ENCODE data around the gene C10orf53.
"Not testable (repeated sequence)": the region's sequence is repeated elsewhere in the genome, so short reads cannot be mapped to it uniquely, and the experiment has no call there.

Gene C10orf53

DNA sequence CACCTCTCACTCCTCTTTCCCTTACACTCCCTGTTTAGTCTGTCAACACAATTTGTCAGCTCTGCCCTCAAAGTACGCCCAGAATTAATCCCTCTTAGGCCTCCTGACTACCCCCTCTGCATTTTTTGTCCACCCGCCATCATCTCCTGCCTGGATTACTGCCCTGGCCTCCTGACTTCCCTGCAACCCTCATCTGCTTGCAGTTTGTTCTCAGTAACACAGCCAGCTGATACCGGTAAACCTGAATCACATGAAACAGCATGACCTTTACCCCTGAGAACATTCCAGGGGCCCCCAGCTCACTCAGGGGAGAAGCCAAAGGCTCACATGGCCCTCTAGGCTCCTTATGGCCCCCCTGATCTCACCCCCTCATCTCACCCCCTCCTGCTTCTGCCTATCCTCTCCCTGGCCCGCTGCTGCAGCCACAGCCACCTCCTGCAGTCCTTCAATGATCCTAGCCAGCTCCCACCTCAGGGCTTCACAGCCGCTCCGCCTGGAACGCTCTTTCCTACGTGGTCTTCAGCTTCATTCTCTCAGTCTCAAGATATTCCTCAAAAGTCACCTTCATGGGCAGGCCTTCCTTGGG is 8.9 kb downstream of the C10orf53 start:
- no peak for DNase-seq

DNA sequence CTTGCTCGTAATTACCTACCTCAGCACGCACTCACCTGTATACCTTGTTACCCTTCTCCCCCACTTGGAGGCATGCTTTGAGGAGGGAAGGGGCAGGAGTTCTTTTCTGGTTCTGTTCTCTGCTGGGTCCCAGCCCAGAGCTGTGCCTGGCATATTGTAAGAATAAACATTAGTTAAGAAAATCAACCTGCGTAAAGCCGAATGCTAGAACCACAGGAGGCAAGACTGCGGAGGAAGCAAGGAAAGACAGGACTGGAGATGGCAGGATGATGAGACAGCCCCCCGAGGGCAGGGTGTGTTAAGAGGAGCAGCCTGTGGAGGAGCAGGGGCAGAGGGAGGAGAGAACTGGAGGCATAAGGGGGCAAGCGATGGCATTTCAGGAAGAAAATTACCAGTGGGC is 9.5 kb downstream of the C10orf53 start:
- DNase-seq, result no peak

- no peak for DNase-seq
Observed at GRCh38 chr10:49689882-49690510, 10.5 kb downstream of the C10orf53 start.

DNA sequence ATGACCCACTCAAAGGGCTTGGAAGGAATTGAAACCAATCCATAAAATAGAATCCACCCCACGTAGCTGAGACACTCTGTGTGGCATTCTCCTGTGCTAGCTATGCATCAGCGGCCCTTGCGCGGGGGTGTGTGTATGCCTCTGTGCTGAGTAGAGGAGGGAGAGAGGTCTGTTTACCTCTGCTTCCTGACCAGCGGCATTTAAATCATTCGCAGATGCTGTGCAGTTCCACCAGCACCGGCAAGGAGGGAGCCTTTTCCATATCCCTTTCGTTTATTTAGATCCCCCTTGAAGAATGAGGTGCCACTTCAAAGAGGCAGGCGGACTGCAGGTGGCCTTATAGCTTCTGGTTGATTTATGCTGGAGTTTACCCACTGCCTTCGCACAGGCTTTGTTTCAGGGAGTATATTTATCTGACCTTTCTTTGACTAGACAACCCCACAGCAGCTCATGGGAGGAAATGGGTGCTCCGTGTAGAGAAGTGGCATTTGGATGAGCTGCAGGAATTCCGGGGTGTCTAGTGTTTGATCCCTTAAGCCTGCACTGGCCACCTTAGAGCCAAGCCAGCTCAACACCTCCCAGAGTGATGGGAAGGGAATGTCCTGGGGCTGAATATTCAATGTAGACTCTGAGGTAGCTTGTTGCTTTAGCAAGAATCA is 11.4 kb downstream of the C10orf53 start:
- no peak for DNase-seq

DNA sequence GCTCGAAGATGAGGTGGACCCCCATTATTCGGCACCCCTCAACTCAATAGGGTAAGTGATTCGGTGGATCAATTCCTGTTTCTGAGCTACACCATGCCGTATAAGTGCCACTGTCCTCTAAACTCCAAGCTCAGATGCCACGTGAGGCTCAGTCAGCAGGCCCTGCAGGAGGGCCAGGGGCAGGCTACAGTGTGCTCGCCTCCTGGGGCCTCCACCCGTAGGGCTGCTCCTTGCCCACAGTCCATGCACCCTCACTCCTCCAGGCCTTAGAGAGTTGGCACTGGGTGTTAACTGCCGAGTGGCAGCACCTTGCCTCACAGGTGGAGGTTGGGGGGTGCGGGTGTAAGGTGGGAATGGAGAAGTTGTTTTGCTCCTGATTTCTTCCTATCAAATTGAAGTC is 12.1 kb downstream of the C10orf53 start:
- no peak for DNase-seq

DNA sequence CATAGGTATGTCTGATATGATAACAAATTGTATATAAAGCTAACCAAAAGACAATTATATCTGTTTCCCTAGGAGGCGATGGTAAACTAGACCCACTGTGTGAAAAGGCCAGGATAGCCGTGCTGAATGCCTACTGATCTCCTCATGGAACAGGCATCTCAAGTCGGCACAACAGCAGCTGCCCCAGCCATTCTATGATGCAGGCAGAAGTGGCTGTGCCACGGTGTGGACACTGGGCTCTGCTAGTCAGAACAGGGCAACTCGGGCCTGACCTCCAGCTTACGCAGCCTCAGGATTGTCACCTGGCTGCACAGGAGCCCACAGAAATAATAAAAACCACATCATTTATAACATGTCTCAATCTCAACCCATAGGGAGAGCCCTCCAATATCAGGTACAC is 15.0 kb downstream of the C10orf53 start:
- no peak for DNase-seq

GRCh38 chr10:49696311-49696710 is 16.9 kb downstream of the C10orf53 start:
- DNase-seq, result no peak

GRCh38 chr10:49698679-49699078 is 19.2 kb downstream of the C10orf53 start:
- DNase-seq, result no peak

GRCh38 chr10:49700211-49700610 is 20.8 kb downstream of the C10orf53 start:
- no peak for DNase-seq

GRCh38 chr10:49700997-49701396 is 21.5 kb downstream of the C10orf53 start:
- no peak for DNase-seq

- no peak for DNase-seq
Observed at GRCh38 chr10:49707585-49707984, 28.1 kb downstream of the C10orf53 start.

- no peak for DNase-seq
Observed at GRCh38 chr10:49709934-49710333, 30.5 kb downstream of the C10orf53 start.

DNA sequence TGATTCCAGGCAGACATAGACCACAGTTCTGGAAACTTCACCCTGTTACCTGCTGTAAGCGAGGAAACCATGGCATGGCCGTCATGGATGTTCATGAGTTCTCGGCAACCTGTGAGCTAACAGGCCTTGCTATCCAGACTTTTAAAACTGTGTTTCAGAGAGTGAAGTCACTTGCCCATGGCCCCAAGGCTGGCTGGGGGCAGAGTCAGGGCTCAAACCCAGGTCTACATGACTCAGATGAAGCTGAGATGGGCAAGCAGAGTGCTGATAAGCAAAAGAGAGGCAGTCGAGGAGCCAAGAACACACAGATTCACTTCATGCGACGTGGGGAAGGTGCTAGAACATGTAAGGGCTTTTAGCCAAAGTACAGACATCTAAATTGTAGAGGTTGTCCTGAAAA is 31.5 kb downstream of the C10orf53 start:
- no peak for DNase-seq

DNA sequence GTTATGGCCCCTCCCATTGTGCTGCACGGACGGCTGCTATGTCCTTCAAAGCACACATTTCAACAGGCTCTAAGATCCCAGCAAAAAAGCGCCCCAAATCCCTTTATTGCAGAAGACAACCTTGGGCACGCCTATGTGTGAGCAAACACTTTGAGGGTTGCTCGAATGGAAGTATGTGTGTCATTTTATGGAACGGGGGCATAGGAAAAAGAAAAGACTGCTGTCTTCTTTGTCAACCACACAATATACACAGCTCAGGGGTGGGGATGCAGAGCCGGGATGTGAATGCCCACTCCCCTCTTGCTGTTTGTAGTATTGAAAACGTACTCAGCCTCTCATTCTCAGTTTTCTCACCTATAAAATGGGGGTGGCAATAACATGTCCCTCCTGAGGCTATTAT is 32.0 kb downstream of the C10orf53 start:
- no peak for DNase-seq

DNA sequence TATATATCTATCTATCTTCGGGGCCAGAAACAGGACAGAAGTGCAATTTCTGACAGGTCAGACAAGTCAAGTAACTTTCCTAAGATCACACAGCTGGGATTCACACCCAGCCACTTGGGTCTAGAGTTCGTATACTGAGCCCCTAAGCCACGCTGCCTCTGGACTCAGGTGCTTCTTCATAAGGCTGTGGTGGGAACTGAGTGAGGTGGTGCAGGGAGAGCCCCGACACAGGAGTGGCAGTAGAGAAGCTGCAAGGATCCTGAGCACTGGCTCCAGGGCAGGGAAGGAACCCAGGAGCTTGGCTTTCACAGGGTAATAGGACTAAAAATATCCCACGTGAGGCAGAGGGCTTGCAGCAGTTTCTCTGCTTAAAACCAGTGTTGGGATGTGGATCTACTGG is 33.8 kb downstream of the C10orf53 start:
- DNase-seq, result no peak

- not testable (repeated sequence) for DNase-seq
Observed at GRCh38 chr10:49715157-49715556, 35.7 kb downstream of the C10orf53 start.

DNA sequence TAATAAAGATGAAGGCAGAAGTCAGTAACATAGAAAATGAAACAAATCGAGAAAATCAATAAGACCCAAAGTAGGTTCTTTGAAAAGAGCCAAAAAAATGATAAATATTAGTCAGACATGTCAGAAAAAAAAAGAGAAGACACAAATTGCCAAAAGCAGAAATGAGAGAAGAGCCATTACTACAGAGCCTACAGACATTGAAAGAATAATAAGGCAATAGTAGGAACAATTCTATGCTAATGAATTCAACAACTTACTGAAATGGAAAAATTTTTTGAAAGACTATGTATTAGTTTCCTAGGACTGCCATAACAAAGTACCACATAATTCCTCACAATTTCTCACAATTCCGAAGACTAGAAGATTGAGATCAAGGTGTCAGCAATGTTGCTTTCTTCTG is 47.1 kb downstream of the C10orf53 start:
- DNase-seq, result no peak

GRCh38 chr10:49733866-49734265 is 54.4 kb downstream of the C10orf53 start:
- no peak for DNase-seq

DNA sequence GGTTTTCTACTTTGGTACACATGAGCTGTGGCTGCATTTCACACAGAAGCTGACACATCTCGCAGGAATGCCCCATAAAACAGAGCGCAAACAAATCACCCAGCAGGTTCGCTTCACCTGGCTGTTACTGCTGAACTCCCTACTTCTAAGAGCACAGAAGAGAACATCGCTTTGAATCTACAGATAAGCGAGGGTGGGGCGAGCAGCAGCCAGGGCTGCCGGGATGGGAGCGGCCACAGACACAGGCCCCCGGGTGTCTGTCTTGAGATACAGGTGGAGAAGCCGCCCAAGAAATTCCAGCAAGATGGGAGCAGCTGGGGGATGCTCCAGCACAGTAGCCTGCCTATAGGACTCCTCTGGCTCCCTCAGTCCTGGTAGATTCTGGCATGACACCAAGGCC is 55.2 kb downstream of the C10orf53 start:
- no peak for DNase-seq

DNA sequence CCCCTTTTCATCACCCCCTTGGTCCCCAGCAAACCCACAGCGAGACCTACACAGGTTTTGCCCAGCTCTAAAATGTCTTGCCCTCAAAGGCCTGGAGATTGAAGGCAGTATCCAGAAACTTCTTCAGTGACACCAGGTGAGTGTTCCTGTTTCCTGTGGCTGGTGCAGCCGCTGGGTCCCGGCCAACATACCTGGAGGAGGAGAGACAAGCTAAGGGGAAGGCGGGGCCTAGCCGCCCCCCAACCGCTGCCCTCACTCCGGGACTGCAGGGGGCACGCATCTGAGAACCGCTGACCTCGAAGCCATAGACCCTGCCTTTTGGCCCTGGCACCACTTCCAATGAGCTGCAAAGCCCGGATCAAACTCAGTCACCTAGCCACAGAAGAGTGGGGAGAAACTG is 55.7 kb downstream of the C10orf53 start:
- no peak for DNase-seq

GRCh38 chr10:49735848-49736563 is 56.6 kb downstream of the C10orf53 start:
- no peak for DNase-seq

- DNase-seq, result no peak
Observed at GRCh38 chr10:49736564-49737113, 57.2 kb downstream of the C10orf53 start.

- no peak for DNase-seq
Observed at GRCh38 chr10:49737474-49738201, 58.2 kb downstream of the C10orf53 start.
